K562 (cell line): ENCODE results near the gene ZNF385C. TPM values are rescaled to one million over a fixed set of nuclear protein-coding genes. Genes with fewer than 3 reads are reported as not detected.

Source experiments
- CEBPZ ChIP-seq: fragments of 150-350 bp; IDR thresholded peaks from 2 replicates; pipeline ENCODE4 v1.6.1; 2014; ENCODE audit warnings: low read depth, mild to moderate bottlenecking, low read length, borderline replicate concordance
- MAX ChIP-seq: sonication (generic); formaldehyde crosslinking; IDR thresholded peaks from 2 replicates; pipeline ENCODE4 v1.9.0; 2022; ENCODE audit warnings: mild to moderate bottlenecking, missing genetic modification reagents
- RCOR1 ChIP-seq, 2 experiments: IDR thresholded peaks; 2 replicates each; pipeline ENCODE4 v1.6.1; 2012; ENCODE audit warnings: low read depth in 2 of 2, low read length in 2 of 2, borderline replicate concordance in 1 of 2, improper control_type of control experiment in 1 of 2
- ZBTB9 ChIP-seq: fragments of 450-650 bp; formaldehyde crosslinking; IDR thresholded peaks from 2 replicates; pipeline ENCODE4 v1.4.0; 2020; ENCODE audit warnings: mild to moderate bottlenecking, moderate library complexity
- polyA plus RNA-seq, 8 experiments: library from polyadenylated mRNA; depleted of rRNA in 4 of 8; stranded (reverse) in 5 of 8; unstranded in 3 of 8; fragments of >200 nt; fragmentation: Nextera tagmentation in 2 of 8; fragmentation: Illumina TruSeq in 1 of 8; extraction: Ambion mirVana in 2 of 8; extraction: Trizol in 1 of 8; gene quantifications; 2 replicates each; pipeline versions ENCODE4 v1.2.1 to v1.2.3, GENCODE V29; 2011 to 2014; ENCODE audit warnings: inconsistent platforms in 1 of 8, missing spikeins in 1 of 8
- total RNA-seq, 7 experiments: library from RNA; depleted of rRNA in 6 of 7; stranded (reverse); fragments of >200 nt in 6 of 7; fragmentation: Illumina TruSeq in 2 of 7; extraction: Trizol in 2 of 7; gene quantifications; 2 replicates each; pipeline versions ENCODE4 v1.2.1 to v1.2.3, GENCODE V29; 2011 to 2021; ENCODE audit warnings: low replicate concordance in 1 of 7

ZNF385C gene
- total and polyA plus RNA-seq, 9 of the 15 experiments (the other 6 are each of a cell fraction or from before 2014, with no cell fraction given), result 0.03 to 0.35 (median 0.18) TPM; not detected in 1

- TF ChIP-seq ZBTB9 (CRISPR knock-in tag) (peak; percentile 61; the same call in 1 of the 2 replicates), MAX (CRISPR knock-in tag) (peak; percentile 36; the same call in 1 of the 2 replicates), CEBPZ (no peak), RCOR1 (IDR thresholded peaks at IDR 0.05; ENCODE audit: borderline replicate concordance in 1 of 2, low read depth in 2 of 2, low read length in 2 of 2) (no peak)
Observed at GRCh38 chr17:42107597-42108576, 9.6 kb upstream of the ZNF385C start (continued).
